H9 (cell line): ENCODE measurements around the gene SPATS2. TPM values are rescaled to one million over a fixed set of nuclear protein-coding genes. Genes with fewer than 3 reads are reported as not detected.

ENCODE experiments used
- DNase-seq: peaks from one replicate; pipeline ENCODE4 v3.0.0-alpha.2; 2017
- H2AFZ ChIP-seq: one replicate; pipeline ENCODE4 v1.6.1; 2013; ENCODE audit warnings: mild to moderate bottlenecking, low read length, control low read depth, moderate library complexity
- H2AK5ac ChIP-seq: 2 replicates; pipeline ENCODE4 v1.6.1; 2013; ENCODE audit warnings: low read length, control low read depth, mixed read lengths; ENCODE audit not compliant: insufficient read length
- H2BK120ac ChIP-seq: one replicate; pipeline ENCODE4 v1.6.1; 2013; ENCODE audit warnings: low read depth, mild to moderate bottlenecking, low read length, control low read depth, inconsistent platforms; ENCODE audit not compliant: poor library complexity, severe bottlenecking
- H2BK12ac ChIP-seq: 2 replicates; pipeline ENCODE4 v1.6.1; 2013; ENCODE audit warnings: low read length, control low read depth, mixed read lengths, low read depth; ENCODE audit not compliant: insufficient read length
- H2BK15ac ChIP-seq: 2 replicates; pipeline ENCODE4 v1.6.1; 2013; ENCODE audit warnings: low read depth, low read length, control low read depth
- H2BK20ac ChIP-seq: one replicate; pipeline ENCODE4 v1.6.1; 2013; ENCODE audit warnings: low read depth, mild to moderate bottlenecking, low read length, control low read depth, inconsistent platforms; ENCODE audit not compliant: poor library complexity, severe bottlenecking
- H2BK5ac ChIP-seq: 2 replicates; pipeline ENCODE4 v1.6.1; 2013; ENCODE audit warnings: low read length, control low read depth, mixed read lengths; ENCODE audit not compliant: insufficient read length
- H3K14ac ChIP-seq: 2 replicates; pipeline ENCODE4 v1.6.1; 2013; ENCODE audit warnings: low read length, control low read depth; ENCODE audit not compliant: insufficient read depth
- H3K18ac ChIP-seq: 2 replicates; pipeline ENCODE4 v1.6.1; 2013; ENCODE audit warnings: low read depth, mild to moderate bottlenecking, mixed read lengths, low read length, control low read depth; ENCODE audit not compliant: insufficient read length
- H3K23ac ChIP-seq: 2 replicates; pipeline ENCODE4 v1.6.1; 2013; ENCODE audit warnings: low read length, control low read depth, mixed read lengths, low read depth; ENCODE audit not compliant: insufficient read length
- H3K23me2 ChIP-seq: 2 replicates; pipeline ENCODE4 v1.6.1; 2013; ENCODE audit warnings: low read depth, mild to moderate bottlenecking, mixed read lengths, low read length, control low read depth; ENCODE audit not compliant: insufficient read length, poor library complexity, severe bottlenecking
- H3K27ac ChIP-seq: 2 replicates; pipeline ENCODE4 v1.5.1; 2013; ENCODE audit warnings: low read length, control low read depth, mixed read lengths, low read depth; ENCODE audit not compliant: insufficient read length
- H3K27me3 ChIP-seq: 2 replicates; pipeline ENCODE4 v1.6.1; 2013; ENCODE audit warnings: low read length, control low read depth, inconsistent platforms; ENCODE audit not compliant: insufficient read depth
- H3K4ac ChIP-seq: 2 replicates; pipeline ENCODE4 v1.6.1; 2013; ENCODE audit warnings: low read depth, mild to moderate bottlenecking, control low read depth, inconsistent platforms, low read length, moderate library complexity
- H3K4me1 ChIP-seq: 2 replicates; pipeline ENCODE4 v1.6.1; 2013; ENCODE audit warnings: low read length, control low read depth, inconsistent platforms; ENCODE audit not compliant: insufficient read depth
- H3K4me2 ChIP-seq: 2 replicates; pipeline ENCODE4 v1.6.1; 2013; ENCODE audit warnings: low read length, control low read depth, mixed read lengths; ENCODE audit not compliant: insufficient read length, insufficient read depth
- H3K56ac ChIP-seq: 2 replicates; pipeline ENCODE4 v1.6.1; 2013; ENCODE audit warnings: low read depth, mild to moderate bottlenecking, mixed read lengths, low read length, control low read depth; ENCODE audit not compliant: insufficient read length
- H3K79me1 ChIP-seq: 2 replicates; pipeline ENCODE4 v1.6.1; 2013; ENCODE audit warnings: low read depth, mild to moderate bottlenecking, moderate library complexity, low read length, control low read depth, inconsistent platforms; ENCODE audit not compliant: insufficient read depth, poor library complexity, severe bottlenecking
- H3K79me2 ChIP-seq: 2 replicates; pipeline ENCODE4 v1.6.1; 2013; ENCODE audit warnings: low read length, control low read depth, inconsistent platforms; ENCODE audit not compliant: insufficient read depth
- H3K9ac ChIP-seq: 2 replicates; pipeline ENCODE4 v1.6.1; 2013; ENCODE audit warnings: low read length, control low read depth, mixed read lengths; ENCODE audit not compliant: insufficient read length; ENCODE audit errors: extremely low read depth
- H3K9me3 ChIP-seq: one replicate; pipeline ENCODE4 v1.6.1; 2013; ENCODE audit warnings: low read depth, low read length, inconsistent platforms; ENCODE audit not compliant: control insufficient read depth
- H3T11ph ChIP-seq: one replicate; pipeline ENCODE4 v1.6.1; 2013; ENCODE audit warnings: mild to moderate bottlenecking, low read length, control low read depth, inconsistent platforms
- H4K20me1 ChIP-seq: one replicate; pipeline ENCODE4 v1.6.1; 2013; ENCODE audit not compliant: control insufficient read depth, insufficient read length, insufficient read depth
- H4K5ac ChIP-seq: 2 replicates; pipeline ENCODE4 v1.6.1; 2013; ENCODE audit warnings: low read depth, mild to moderate bottlenecking, mixed read lengths, low read length, control low read depth; ENCODE audit not compliant: insufficient read length
- H4K8ac ChIP-seq: replicated peaks from 2 replicates; pipeline ENCODE4 v1.6.1; 2013; ENCODE audit warnings: low read length, control low read depth, mixed read lengths, low read depth; ENCODE audit not compliant: insufficient read length
- H4K91ac ChIP-seq: 2 replicates; pipeline ENCODE4 v1.6.1; 2013; ENCODE audit warnings: low read depth, mild to moderate bottlenecking, moderate library complexity, mixed read lengths, low read length, control low read depth; ENCODE audit not compliant: insufficient read length
- H3K27ac Mint-ChIP-seq, 3 experiments: 2 replicates in 2 of 3; 3 replicates in 1 of 3; pipeline ENCODE4 v1.8.0; 2020 to 2021; ENCODE audit warnings: mixed read lengths in 3 of 3, mild to moderate bottlenecking in 1 of 3, moderate library complexity in 1 of 3
- H3K27me3 Mint-ChIP-seq: 2 replicates; pipeline ENCODE4 v1.8.0; 2021; ENCODE audit warnings: low read depth, mild to moderate bottlenecking, moderate library complexity, mixed read lengths
- H3K36me3 Mint-ChIP-seq, 3 experiments: 2 replicates in 2 of 3; 3 replicates in 1 of 3; pipeline ENCODE4 v1.8.0; 2020 to 2021; ENCODE audit warnings: low read depth in 3 of 3, mixed read lengths in 3 of 3; ENCODE audit not compliant: insufficient read depth in 1 of 3
- H3K4me1 Mint-ChIP-seq, 2 experiments: 2 replicates each; pipeline ENCODE4 v1.8.0; 2020; ENCODE audit warnings: mixed read lengths in 2 of 2
- H3K4me3 Mint-ChIP-seq, 2 experiments: 2 replicates in 1 of 2; 3 replicates in 1 of 2; pipeline ENCODE4 v1.8.0; 2020 to 2021; ENCODE audit warnings: mild to moderate bottlenecking in 2 of 2, mixed read lengths in 2 of 2, moderate library complexity in 1 of 2
- H3K9me3 Mint-ChIP-seq, 2 experiments: 2 replicates in 1 of 2; 3 replicates in 1 of 2; pipeline ENCODE4 v1.8.0; 2020; ENCODE audit warnings: mild to moderate bottlenecking in 2 of 2, mixed read lengths in 2 of 2, moderate library complexity in 1 of 2
- WGBS: extraction: QIAGEN DNeasy Blood & Tissue Kit; methylation state at CpG from one replicate; pipeline ENCODE4 v1.1.7; 2013; ENCODE audit warnings: missing lambda C conversion rate, low lambda C conversion rate, mixed read lengths; ENCODE audit not compliant: insufficient read length; ENCODE audit errors: extremely low coverage; 5-methylcytosine and 5-hydroxymethylcytosine counted together
- total RNA-seq: library from RNA; stranded (reverse); gene quantifications from 2 replicates; pipeline ENCODE4 v1.2.1, GENCODE V29; 2021
- TF ChIP-seq, protein P1 (sequence below): fragments of 200-600 bp; sonication (generic); conservative IDR thresholded peaks from 3 replicates; pipeline ENCODE4 v1.8.0; 2021; ENCODE audit warnings: antibody characterized with exemption, mild to moderate bottlenecking

SPATS2 gene
- total RNA-seq, 1 experiment from 2014 or later: 17.1 TPM

DNA sequence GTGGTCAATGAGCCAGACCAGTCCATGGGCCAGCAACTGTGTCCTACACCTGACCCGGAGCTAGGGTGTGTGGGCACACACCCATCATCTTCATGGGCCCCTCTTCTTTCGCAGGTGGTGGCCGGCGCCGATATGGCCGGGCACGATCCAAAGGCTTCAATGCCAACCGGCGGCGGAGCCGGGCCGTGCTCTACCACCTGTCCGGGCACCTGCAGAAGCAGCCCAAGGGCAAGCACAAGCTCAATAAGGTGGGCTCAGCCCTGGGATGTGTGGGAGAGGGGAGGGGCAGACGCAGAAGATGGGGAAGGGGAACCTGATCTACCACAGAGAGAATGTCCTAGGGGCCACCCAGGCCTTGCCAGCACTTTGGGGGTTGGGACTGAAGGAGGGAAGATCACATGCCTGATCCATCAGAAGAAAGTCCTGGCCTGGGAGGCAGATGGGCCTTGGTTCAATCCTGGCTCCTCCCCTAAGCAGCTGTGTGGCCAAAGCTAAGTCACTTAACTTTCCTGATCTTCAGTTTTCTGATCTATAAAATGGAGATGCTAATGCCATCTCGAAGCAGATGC lies 175.4 kb downstream of the SPATS2 start:
- Histone ChIP-seq H3K9ac (no peak overlapping the region), H3K4me1 (no peaks in the 10 kb centered on the region; the same call in 1 of the 2 replicates), H3K27ac (no peak overlapping the region), H3K23ac (no peak overlapping the region), H2BK20ac (no peak overlapping the region), H4K5ac (no peak overlapping the region), H3K56ac (no peak overlapping the region), H2BK120ac (no peak overlapping the region), H4K20me1 (no peaks in the 10 kb centered on the region), H3K9me3 (no peaks in the 10 kb centered on the region), H3K18ac (no peak overlapping the region), H3K79me2 (no peaks in the 10 kb centered on the region), H3K79me1 (no peaks in the 10 kb centered on the region), H2BK5ac (no peak overlapping the region), H3K27me3 (peaks cover 50% of the 10 kb centered on the region), H3K14ac (no peak overlapping the region), H2AFZ (no peak overlapping the region), H3T11ph (no peak overlapping the region), H4K91ac (no peak overlapping the region), H2BK12ac (no peak overlapping the region), H2BK15ac (no peak overlapping the region), H3K4ac (no peak overlapping the region), H2AK5ac (no peak overlapping the region), H3K4me2 (no peak overlapping the region), H3K23me2 (peaks cover 11% of the 10 kb centered on the region), H4K8ac (no peak overlapping the region)
- H3K27me3 Mint-ChIP-seq: peaks cover 96% of the 10 kb centered on the region
- H3K36me3 Mint-ChIP-seq: no peaks in the 10 kb centered on the region
- H3K27ac Mint-ChIP-seq: no peak overlapping the region
- no peak for DNase-seq
- H3K9me3 Mint-ChIP-seq: no peaks in the 10 kb centered on the region; a peak in 1 of 5 replicates
- H3K4me1 Mint-ChIP-seq: peaks cover 17 to 33% of the 10 kb centered on the region in 2 experiments
- TF ChIP-seq, protein P1, sequence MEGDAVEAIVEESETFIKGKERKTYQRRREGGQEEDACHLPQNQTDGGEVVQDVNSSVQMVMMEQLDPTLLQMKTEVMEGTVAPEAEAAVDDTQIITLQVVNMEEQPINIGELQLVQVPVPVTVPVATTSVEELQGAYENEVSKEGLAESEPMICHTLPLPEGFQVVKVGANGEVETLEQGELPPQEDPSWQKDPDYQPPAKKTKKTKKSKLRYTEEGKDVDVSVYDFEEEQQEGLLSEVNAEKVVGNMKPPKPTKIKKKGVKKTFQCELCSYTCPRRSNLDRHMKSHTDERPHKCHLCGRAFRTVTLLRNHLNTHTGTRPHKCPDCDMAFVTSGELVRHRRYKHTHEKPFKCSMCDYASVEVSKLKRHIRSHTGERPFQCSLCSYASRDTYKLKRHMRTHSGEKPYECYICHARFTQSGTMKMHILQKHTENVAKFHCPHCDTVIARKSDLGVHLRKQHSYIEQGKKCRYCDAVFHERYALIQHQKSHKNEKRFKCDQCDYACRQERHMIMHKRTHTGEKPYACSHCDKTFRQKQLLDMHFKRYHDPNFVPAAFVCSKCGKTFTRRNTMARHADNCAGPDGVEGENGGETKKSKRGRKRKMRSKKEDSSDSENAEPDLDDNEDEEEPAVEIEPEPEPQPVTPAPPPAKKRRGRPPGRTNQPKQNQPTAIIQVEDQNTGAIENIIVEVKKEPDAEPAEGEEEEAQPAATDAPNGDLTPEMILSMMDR: no peak
- H3K4me3 Mint-ChIP-seq: peak overlapping the region in 1 of 2 experiments; percentile 7; a peak in 1 of 5 replicates
- WGBS: no CpG with 5 or more reads among the region's 15 CpGs
